Cardiac muscle cell (in vitro differentiated cells and primary cell): ENCODE data around the gene STIM2. TPM values are rescaled to one million over a fixed set of nuclear protein-coding genes. Genes with fewer than 3 reads are reported as not detected.

ENCODE experiments used
- DNase-seq, 2 donors: peaks; one replicate each; pipeline versions ENCODE4 v3.0.0 to v3.0.0-alpha.2; 2010 to 2017; ENCODE audit warnings: low read depth in 1 of 2, low spot score in 1 of 2
- H3K27ac ChIP-seq: fragments of 200-600 bp; sonication (generic); 2 replicates; pipeline ENCODE4 v1.5.1; 2016
- H3K27me3 ChIP-seq: fragments of 200-600 bp; sonication (generic); 2 replicates; pipeline ENCODE4 v1.6.0; 2016; ENCODE audit warnings: control low read depth
- H3K36me3 ChIP-seq: fragments of 200-600 bp; sonication (generic); 2 replicates; pipeline ENCODE4 v1.5.1; 2016; ENCODE audit warnings: control low read depth
- H3K4me1 ChIP-seq: fragments of 200-600 bp; sonication (generic); 2 replicates; pipeline ENCODE4 v1.8.1; 2017; ENCODE audit warnings: low read depth, mild to moderate bottlenecking, mixed run types
- H3K4me3 ChIP-seq: fragments of 200-600 bp; sonication (generic); 2 replicates; pipeline ENCODE4 v1.5.1; 2016; ENCODE audit warnings: mild to moderate bottlenecking
- H3K9me3 ChIP-seq: fragments of 200-600 bp; sonication (generic); 2 replicates; pipeline ENCODE4 v1.5.1; 2017; ENCODE audit warnings: low read depth, mild to moderate bottlenecking, control low read depth
- polyA plus RNA-seq: library from polyadenylated mRNA; unstranded; fragments of >200 nt; fragmentation: Nextera tagmentation; extraction: Ambion mirVana; gene quantifications from 2 replicates; pipeline ENCODE4 v1.2.1, GENCODE V29; 2016
- total RNA-seq: library from RNA; depleted of rRNA; stranded (reverse); fragments of >200 nt; gene quantifications from 2 replicates; pipeline ENCODE4 v1.2.3, GENCODE V29; 2016
- TF ChIP-seq, protein P1 (sequence below): IDR thresholded peaks from 2 replicates; pipeline ENCODE4 v1.5.1; 2012; ENCODE audit warnings: low read depth, mild to moderate bottlenecking, low read length

Gene STIM2
- total and polyA plus RNA-seq, 2 experiments from 2014 or later = 33.9 to 35.2 TPM

DNA sequence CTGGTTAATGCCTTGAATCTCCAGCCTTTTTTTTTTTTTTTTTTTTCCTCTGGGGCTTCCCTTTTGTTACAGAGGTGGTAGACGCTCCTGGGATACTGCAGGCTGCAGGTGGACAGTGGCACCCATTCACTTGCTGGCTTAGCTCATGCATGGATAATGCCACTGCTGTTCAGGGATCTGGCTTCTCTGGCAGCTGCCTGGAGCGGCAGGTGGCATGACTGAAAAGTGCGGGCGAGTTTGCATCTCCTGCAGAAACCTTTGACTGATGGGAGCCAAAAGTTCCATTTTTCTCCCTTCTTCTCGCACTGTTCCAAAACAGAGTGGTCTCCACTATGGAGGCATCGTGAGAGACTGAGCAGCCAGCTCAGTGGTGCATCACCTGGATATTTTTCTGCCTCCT lies 5.9 kb upstream of the STIM2 start:
- no peaks in the 10 kb centered on the region for H3K4me1 ChIP-seq
- no peaks in the 10 kb centered on the region for H3K27me3 ChIP-seq
- no peak overlapping the region for H3K27ac ChIP-seq
- H3K4me3 ChIP-seq = no peak overlapping the region
- TF ChIP-seq, protein P1, sequence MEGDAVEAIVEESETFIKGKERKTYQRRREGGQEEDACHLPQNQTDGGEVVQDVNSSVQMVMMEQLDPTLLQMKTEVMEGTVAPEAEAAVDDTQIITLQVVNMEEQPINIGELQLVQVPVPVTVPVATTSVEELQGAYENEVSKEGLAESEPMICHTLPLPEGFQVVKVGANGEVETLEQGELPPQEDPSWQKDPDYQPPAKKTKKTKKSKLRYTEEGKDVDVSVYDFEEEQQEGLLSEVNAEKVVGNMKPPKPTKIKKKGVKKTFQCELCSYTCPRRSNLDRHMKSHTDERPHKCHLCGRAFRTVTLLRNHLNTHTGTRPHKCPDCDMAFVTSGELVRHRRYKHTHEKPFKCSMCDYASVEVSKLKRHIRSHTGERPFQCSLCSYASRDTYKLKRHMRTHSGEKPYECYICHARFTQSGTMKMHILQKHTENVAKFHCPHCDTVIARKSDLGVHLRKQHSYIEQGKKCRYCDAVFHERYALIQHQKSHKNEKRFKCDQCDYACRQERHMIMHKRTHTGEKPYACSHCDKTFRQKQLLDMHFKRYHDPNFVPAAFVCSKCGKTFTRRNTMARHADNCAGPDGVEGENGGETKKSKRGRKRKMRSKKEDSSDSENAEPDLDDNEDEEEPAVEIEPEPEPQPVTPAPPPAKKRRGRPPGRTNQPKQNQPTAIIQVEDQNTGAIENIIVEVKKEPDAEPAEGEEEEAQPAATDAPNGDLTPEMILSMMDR = no peak
- no peaks in the 10 kb centered on the region for H3K36me3 ChIP-seq
- DNase-seq = no peak
- H3K9me3 ChIP-seq = no peaks in the 10 kb centered on the region

DNA sequence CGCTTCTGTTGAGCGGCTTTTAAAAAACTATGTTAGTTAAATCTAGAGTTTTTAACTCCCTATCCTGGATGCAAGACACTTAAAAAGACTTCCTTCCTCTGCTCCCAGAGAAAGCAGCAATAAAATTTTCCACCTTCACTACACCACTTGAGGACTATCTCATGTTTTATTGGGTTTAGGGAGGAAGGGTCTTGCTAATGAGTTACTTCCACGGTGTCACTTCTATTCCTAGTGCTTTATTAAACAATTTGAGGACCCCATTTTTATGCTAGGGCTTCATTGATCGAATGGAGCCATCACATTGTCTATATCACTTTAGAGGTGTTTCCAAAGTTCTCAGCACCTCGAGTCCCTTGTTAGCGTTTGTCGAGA lies 3.7 kb upstream of the STIM2 start:
- TF ChIP-seq, protein P1 = no peak
- H3K9me3 ChIP-seq = no peaks in the 10 kb centered on the region
- no peaks in the 10 kb centered on the region for H3K27me3 ChIP-seq
- H3K4me1 ChIP-seq = no peaks in the 10 kb centered on the region
- DNase-seq = no peak
- H3K4me3 ChIP-seq = peak overlapping the region; percentile 78
- H3K27ac ChIP-seq = peak overlapping the region; percentile 51
- H3K36me3 ChIP-seq = no peaks in the 10 kb centered on the region

DNA sequence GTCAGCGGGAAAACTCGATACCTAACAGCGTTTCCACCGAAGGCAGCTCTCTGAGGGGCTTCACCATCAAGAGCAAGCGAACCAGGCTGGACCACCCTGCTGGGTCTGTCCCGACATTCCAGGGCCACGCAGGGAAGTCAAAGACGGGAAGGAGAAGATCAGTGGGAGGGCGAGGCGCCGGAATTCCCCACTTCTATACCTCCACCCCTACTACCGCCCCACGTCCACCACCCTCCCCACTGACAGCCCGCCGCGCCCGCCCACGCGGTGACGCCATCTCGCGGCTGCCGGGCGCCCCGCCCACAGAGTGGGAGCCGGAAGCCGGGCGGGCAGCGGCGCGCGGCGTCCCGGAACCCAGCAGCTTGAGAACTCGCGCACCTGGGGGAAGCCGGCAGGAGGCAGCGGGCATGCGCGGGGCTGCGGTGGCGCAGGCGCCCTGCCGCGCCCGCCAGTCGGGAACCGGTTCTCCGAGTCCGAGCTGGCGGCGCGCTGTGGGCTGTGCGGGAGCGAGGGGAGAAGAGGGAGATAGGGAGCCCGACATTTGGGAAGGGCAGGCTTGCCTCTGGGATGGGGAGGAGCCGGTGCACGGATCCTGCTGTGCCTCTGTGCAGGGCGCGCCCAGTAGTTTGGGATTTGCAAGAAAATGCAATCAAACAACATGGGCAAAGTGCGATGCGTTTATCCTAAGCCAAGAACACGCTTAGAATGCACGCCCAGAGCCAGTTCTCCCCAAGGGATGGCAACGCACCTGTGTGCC lies 3.2 kb upstream of the STIM2 start:
- DNase-seq = peak; percentile 89 to 93
- peak overlapping the region; percentile 51 for H3K27ac ChIP-seq

DNA sequence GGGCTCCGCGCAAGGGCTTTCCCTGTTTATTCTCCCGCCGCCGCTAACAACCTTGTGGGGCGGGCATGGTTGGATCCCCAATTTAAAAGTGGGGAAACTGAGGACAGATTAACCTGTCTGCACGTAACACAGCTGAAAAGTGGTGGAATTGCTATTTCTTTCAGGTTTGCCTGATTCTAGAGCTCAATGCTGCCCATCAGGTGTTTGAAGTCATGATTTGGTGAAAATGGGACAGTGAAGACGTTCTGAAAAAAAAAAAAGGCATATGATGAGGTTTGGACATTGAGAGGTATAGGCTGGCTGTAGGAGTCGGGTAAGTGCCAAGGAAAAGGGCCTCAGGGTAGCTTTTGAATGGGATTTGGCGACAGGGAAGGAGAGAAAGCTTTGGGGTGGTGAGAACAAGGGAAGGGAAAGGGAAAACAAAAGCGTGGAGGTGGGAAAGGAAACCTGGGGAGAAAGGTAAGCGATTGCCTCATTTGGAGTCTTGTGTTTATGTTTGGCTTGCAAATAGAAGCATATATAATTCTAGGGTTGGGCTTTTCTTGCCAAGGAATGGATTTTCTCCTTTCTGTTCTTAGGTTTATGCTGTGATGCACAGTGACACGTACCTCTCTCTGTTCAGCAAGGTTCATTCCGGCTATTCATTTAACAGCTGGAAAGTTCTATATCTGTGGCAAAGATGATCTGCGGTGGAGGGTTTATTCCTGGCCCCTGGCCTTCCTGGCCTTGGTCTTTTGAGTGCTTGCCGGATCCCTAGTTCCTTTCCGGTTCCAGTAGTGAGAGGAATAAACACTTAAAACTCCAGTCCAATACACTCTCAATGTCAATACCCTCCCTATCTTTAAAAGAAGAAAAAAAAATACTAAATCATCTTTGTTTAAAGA lies 2.4 kb upstream of the STIM2 start:
- Histone ChIP-seq H3K27ac (no peak overlapping the region), H3K9me3 (no peaks in the 10 kb centered on the region), H3K4me1 (peaks cover 8% of the 10 kb centered on the region), H3K27me3 (no peaks in the 10 kb centered on the region), H3K36me3 (no peaks in the 10 kb centered on the region), H3K4me3 (peak overlapping the region; percentile 78)
- TF ChIP-seq, protein P1 = no peak
- DNase-seq = no peak

More for the DNA sequence above, 3.2 kb upstream of the STIM2 start:
- Histone ChIP-seq H3K4me3 (peak overlapping the region; percentile 78), H3K36me3 (no peaks in the 10 kb centered on the region), H3K27me3 (no peaks in the 10 kb centered on the region), H3K4me1 (peaks cover under 1% of the 10 kb centered on the region), H3K9me3 (no peaks in the 10 kb centered on the region)
- TF ChIP-seq, protein P1 = no peak

DNA sequence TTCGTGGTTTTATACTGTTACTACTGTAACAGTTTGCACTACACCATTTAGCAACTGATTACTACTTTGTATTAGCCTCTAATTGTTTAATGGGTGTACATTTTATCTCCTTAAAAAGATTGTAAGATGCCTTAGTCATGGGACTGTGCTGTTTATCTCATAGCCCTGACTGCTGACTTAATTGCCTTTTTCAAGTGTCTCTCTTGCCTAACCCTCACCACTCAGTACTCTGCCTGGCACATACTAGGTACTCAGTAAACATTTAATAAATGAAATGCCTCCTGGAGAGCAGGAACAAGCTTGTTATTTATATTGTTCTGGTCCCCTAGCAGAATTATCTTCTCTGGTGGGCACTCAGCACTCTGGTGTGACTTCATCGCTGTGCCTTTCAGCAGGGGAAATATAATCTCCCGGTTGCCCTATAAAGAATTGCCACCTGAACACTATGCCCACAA lies 1.7 kb upstream of the STIM2 start:
- Histone ChIP-seq H3K4me3 (no peak overlapping the region), H3K4me1 (peaks cover 14% of the 10 kb centered on the region), H3K36me3 (no peaks in the 10 kb centered on the region), H3K27ac (no peak overlapping the region), H3K9me3 (no peaks in the 10 kb centered on the region), H3K27me3 (no peaks in the 10 kb centered on the region)
- TF ChIP-seq, protein P1 = no peak
- no peak for DNase-seq
